ENCODE measurements around the gene RFXANK. TPM values are rescaled to one million over a fixed set of nuclear protein-coding genes. Genes with fewer than 3 reads are reported as not detected.

The RFXANK gene
- total and polyA plus RNA-seq, 7 donors, result 34.2 to 91.7 (median 56.1) TPM

GRCh38 chr19:19159534-19159933, 32.5 kb upstream of the RFXANK start:
- H3K4me1 ChIP-seq, result no peaks in the 10 kb centered on the region

GRCh38 chr19:19160461-19161035, 31.5 kb upstream of the RFXANK start:
- Histone ChIP-seq H3K36me3 (peaks cover 0 to 11% (median 0%) of the 10 kb centered on the region in 4 donors), H3K27me3 (no peaks in the 10 kb centered on the region), H3K4me3 (no peak overlapping the region), H3K27ac (no peak overlapping the region), H3K4me1 (no peaks in the 10 kb centered on the region), H3K9me3 (no peaks in the 10 kb centered on the region)
- no peak for DNase-seq
- intact Hi-C loops (cut with DNase I), result no loop called here
- WGBS, 2 donors, result 50 to 86% methylated on average over 26 of the region's 26 CpGs
- TF ChIP-seq POLR2AphosphoS5 (IDR thresholded peaks at IDR 0.05) (no peak), CTCF (IDR thresholded peaks at IDR 0.05) (no peak), POLR2A (IDR thresholded peaks at IDR 0.05) (no peak), EP300 (IDR thresholded peaks at IDR 0.05) (no peak)

More at GRCh38 chr19:19159534-19159933, 32.5 kb upstream of the RFXANK start:
- no peak overlapping the region for H3K4me3 ChIP-seq
- H3K36me3 ChIP-seq, result peaks cover 0 to 11% (median 0%) of the 10 kb centered on the region in 4 donors
- WGBS, 2 donors, result 90 to 96% methylated on average over 4 of the region's 4 CpGs
- intact Hi-C loops (cut with DNase I), result no loop called here
- DNase-seq, result no peak
- H3K9me3 ChIP-seq, result no peaks in the 10 kb centered on the region
- no peak overlapping the region for H3K27ac ChIP-seq
- TF ChIP-seq CTCF (IDR thresholded peaks at IDR 0.05) (no peak), POLR2AphosphoS5 (IDR thresholded peaks at IDR 0.05) (no peak), EP300 (IDR thresholded peaks at IDR 0.05) (no peak), POLR2A (IDR thresholded peaks at IDR 0.05) (no peak)
- no peaks in the 10 kb centered on the region for H3K27me3 ChIP-seq

GRCh38 chr19:19162495-19162894, 29.6 kb upstream of the RFXANK start:
- no peaks in the 10 kb centered on the region for H3K9me3 ChIP-seq
- no peaks in the 10 kb centered on the region for H3K4me1 ChIP-seq
- no peak for DNase-seq
- no peak overlapping the region for H3K4me3 ChIP-seq
- H3K27ac ChIP-seq, result no peak overlapping the region
- WGBS, 2 donors, result 93% methylated on average over 7 of the region's 7 CpGs
- no peaks in the 10 kb centered on the region for H3K27me3 ChIP-seq
- no peaks in the 10 kb centered on the region for H3K36me3 ChIP-seq
- TF ChIP-seq CTCF (IDR thresholded peaks at IDR 0.05), result no peak
- no peak for TF ChIP-seq POLR2A (IDR thresholded peaks at IDR 0.05)
- no peak for TF ChIP-seq EP300 (IDR thresholded peaks at IDR 0.05)
- TF ChIP-seq POLR2AphosphoS5 (IDR thresholded peaks at IDR 0.05), result no peak
- intact Hi-C loops (cut with DNase I), result no loop called here

GRCh38 chr19:19165396-19165795, 26.7 kb upstream of the RFXANK start:
- DNase-seq, result no peak
- H3K27ac ChIP-seq, result no peak overlapping the region
- 97% methylated on average over 1 of the region's 1 CpG for WGBS, 2 donors
- H3K9me3 ChIP-seq, result no peaks in the 10 kb centered on the region
- TF ChIP-seq POLR2A (IDR thresholded peaks at IDR 0.05) (no peak), POLR2AphosphoS5 (IDR thresholded peaks at IDR 0.05) (no peak), CTCF (IDR thresholded peaks at IDR 0.05) (no peak), EP300 (IDR thresholded peaks at IDR 0.05) (no peak)
- peaks cover 0 to 9% (median 7%) of the 10 kb centered on the region in 4 donors for H3K4me1 ChIP-seq
- H3K4me3 ChIP-seq, result no peak overlapping the region
- intact Hi-C loops (cut with DNase I), result no loop called here
- peaks cover 0 to 10% (median 5%) of the 10 kb centered on the region in 3 donors for H3K27me3 ChIP-seq
- H3K36me3 ChIP-seq, result no peaks in the 10 kb centered on the region

GRCh38 chr19:19167612-19168011, 24.4 kb upstream of the RFXANK start:
- Histone ChIP-seq H3K4me3 (no peak overlapping the region), H3K4me1 (peaks cover 0 to 11% (median 10%) of the 10 kb centered on the region in 4 donors), H3K36me3 (no peaks in the 10 kb centered on the region), H3K9me3 (no peaks in the 10 kb centered on the region), H3K27ac (no peak overlapping the region), H3K27me3 (peaks cover 0 to 23% (median 13%) of the 10 kb centered on the region in 3 donors)
- 82 to 83% methylated on average over 3 of the region's 3 CpGs for WGBS, 2 donors
- intact Hi-C loops (cut with DNase I), result no loop called here
- no peak for DNase-seq
- TF ChIP-seq CTCF (IDR thresholded peaks at IDR 0.05) (no peak), EP300 (IDR thresholded peaks at IDR 0.05) (no peak), POLR2A (IDR thresholded peaks at IDR 0.05) (no peak), POLR2AphosphoS5 (IDR thresholded peaks at IDR 0.05) (no peak)

Data from sigmoid colon (tissue), 7 donors.